GM18511 (cell line): ENCODE measurements around the gene CSRP1.

Experiments used
- ATAC-seq: cut with Tn5 transposase; IDR thresholded peaks from one replicate; pipeline ENCODE4 v1.9.1; 2021; ENCODE audit warnings: mild to moderate bottlenecking, moderate library complexity; ENCODE audit not compliant: unreplicated experiment

The CSRP1 gene

DNA sequence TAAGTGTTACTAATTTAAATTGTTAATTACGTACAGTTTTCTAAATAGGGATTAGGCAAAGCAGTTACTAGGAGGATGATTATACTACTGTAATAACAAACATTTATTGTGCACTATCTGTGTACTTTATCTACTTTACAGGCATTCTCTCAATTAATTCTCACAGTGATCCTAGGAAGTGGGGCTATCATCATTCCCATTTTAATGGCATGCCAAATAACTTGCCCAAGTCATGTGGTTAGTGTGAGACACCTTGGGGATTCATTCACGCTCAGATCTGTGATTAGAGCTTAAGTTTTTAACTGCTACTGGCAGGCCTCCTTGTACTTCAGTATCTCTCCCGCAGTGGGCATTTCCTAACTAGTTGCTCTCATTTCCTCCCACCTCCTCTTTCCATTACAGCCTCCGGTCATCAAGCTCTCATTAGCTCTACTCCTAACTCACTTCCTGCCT is 49.4 kb downstream of the CSRP1 start:
- no peak for ATAC-seq

DNA sequence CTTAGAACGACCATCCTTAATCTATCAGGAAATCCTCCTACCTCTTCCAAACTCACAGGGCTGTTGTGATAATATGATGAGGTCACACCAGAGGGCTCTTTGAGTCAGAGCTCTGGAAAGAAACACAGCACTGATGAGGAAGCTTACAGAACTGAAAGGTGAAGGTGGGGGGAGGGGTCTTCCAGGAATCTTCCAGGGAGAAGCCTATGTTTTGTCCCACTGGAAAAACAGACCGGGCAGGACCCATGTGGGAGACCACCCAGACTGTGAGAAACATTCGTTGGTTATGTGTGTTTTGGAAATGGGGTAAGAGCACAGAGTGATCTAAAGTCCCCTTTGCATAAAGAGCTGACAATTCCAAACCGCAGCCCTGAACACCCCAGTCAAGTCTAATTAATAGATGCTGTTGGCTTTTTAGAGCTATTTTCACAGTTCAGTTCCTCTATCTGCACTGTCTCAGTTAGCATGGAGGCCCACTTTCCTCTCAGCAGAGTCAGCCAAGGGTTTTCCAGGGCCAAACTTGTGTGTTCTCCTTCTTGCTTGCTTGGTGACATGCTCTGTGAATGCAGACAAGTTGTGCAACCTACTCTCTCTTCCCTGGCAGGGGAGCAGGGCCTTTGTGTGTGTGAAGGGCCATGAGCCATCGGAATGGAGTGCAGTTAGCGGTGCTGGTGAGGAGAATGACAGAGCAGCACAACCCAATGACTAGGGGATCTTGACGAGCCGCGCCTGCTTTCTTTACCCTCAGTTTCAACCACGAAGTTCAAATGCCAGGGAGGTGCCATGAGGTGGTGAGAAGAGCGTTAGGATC is 50.2 kb downstream of the CSRP1 start:
- ATAC-seq, result peak; percentile 45

DNA sequence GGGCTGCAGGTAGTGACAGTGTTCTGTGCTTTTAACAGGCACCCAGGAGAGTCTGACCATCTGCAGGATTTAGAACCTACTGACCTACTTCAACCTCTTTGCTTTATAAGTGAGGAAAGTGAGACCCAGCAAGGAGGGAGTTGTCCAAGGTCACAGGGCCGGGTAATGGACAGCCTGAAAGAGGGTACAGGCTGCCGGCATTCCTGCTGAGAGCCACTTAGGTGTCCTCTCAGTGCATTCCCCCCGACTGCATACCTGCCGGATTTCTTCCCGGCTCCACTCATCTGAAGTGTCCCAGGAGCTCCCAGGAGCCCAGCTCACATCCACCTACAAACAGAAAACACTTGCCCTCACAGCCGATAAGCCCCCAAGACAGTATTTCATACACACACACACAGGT is 51.8 kb downstream of the CSRP1 start:
- ATAC-seq, result no peak

DNA sequence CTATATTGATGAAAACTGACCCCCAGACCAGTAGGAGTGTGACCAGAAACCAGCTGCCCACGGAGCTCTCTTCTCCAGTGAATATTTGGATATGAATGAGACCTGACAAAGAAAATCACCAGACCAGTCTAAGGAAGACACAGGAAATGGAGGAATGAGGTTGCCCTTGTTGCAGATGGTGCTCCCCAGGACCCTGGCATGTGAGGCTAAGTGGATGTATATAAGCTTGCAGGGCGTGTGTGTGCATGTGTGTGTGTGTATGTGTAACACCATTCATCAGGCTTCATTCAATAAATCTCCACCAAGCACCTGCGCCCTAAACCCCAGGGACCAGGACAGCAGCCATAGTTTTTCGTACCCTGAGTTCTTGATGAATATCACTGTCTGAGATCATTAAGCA is 52.3 kb downstream of the CSRP1 start:
- ATAC-seq, result no peak

DNA sequence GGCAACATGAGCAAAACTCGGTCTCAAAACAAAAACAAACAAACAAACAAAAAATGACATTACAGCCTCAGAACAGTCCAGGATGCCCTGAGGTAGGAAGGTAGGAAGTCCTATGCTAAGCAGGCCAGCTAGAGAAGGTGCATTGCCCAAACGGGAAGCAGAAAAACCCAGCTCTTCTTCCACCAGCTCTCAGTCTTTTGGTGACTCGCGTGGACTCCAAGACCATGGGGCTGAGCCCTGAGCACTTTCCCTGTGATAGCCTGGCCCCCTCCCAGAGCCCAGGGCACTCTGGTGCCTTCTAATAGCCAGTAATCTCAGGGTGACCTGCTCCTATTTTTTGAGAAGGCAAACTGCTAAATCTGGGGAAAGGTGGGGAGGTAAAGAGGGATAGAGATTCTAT is 54.1 kb downstream of the CSRP1 start:
- ATAC-seq, result no peak

DNA sequence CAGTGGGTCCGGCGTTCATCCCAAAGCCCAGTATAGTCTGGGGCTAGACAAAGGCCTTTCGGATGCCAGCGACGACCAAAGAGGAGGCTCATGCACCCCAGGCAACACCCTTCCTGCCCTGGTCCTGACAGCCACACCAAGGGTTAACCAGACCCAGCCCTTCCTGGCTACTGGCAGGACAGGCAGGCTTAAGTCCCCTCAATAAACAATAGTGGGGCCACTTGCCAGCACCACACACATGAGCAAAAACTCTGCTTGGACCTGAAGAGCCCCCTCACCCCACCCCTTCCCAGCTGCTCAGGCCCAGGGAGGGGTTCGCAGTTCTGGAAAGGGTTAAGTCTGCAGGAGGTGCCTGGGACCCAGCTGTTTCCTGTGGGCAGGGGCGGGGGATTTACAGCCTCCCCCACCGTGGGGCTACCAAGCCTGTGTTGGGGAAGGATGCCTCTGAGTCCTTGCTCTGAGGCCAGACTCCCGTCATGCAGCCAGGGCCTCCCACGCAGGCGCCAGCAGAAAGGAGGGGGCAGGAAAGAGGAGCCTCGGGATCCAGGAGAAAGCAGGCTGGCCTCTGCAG is 56.1 kb downstream of the CSRP1 start:
- peak; percentile 43 for ATAC-seq

DNA sequence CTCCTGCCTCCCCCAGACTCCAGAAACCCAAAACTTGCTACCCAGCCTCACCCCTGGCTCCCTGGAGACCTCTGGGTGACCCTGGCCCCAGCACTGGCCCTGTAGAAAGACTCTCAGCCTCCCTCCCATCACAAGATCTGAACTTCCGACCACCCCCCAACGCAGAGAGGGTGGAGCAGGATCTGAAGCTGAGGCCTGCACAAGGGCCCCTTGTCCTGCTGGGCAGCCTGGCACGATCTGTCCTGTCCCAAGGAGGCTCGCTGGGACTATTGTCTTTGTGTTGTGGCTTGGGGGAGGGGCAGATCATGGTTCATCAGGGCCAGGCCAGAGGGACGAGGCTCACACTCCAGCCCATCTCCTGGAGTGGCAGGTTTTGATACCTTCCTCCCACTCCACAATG is 57.9 kb downstream of the CSRP1 start:
- ATAC-seq, result no peak

DNA sequence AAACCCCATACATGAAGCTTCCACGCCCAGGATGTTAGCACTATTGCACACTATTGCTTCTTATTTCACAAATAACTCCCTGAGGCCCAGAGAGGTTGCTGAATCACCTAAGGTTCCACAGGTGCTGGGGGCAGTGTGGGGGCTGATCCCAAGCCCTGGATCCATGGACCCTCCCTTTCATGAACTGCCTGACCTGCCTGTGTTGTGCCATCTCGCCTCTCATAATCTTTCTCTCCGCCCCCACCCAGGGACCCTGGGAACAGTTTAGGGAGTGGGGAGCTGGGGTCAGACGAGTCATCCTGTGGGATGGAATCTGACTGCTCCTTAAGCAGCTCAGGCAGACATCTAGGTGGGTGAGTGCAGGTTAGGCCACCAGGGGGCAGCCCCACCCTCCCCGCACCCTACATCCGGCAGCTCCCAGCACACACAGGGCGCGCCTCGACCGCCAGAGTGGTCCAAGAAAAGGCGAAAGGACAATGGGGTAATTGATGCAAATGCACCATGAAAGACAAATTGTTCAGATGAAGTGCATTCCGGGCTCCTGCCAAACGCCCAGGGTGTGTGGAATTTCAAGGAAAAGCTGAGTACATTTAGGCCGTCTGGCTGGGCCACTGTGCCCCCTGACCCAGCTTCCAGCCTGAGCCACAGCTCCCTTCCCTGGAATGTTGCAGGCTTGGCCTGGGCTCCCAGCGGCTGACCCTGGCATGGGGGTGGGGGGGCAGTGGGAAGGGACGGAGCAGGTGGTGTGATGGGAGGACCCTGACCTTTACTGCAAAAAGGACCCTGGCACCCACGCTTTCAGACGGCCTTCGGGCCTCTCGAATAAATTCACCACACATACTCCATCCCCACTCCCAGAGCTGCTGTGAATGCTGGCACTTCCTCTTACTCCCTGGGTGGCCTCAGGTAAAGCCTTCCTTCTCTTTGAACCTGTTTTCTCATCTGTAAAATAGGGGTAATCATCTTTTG is 58.7 kb downstream of the CSRP1 start:
- ATAC-seq, result peak; percentile 82

DNA sequence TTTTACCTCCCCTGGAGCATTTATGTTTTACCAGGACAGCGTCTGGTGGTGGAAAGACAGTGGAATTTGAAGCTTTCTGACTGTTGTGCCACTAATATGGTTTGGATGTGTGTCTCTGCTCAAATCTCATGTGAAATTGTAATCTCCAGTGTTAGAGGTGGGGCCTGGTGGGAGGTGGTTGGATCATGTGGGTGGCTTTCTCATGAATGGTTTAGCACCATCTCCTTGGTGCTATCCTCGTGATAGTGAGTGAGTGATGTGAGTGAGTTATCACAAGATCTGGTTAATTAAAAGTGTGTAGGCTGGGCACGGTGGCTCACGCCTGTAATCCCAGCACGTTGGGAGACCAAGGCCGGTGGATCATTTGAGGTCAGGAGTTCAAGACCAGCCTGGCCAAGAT is 61.6 kb downstream of the CSRP1 start:
- ATAC-seq, result no peak

DNA sequence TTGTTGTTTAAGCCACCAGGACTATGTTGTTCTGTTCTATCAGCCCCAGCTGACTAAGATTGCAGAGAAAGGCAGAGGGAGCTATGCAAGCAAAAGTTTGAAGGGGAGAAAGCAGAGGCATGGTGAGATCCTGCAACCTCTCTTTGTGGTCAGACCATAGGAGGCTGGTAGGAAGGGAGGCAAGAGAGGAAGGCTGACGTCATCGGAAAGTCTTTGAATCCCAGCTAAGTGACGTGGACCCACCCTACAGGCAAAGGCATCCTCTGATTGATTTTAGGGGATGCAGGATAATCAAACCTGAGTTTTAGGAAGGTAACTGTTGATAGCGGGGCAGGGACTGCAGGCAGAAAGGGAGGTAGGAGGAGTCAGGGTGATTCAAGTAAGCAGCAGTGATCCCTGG is 62.1 kb downstream of the CSRP1 start:
- no peak for ATAC-seq

DNA sequence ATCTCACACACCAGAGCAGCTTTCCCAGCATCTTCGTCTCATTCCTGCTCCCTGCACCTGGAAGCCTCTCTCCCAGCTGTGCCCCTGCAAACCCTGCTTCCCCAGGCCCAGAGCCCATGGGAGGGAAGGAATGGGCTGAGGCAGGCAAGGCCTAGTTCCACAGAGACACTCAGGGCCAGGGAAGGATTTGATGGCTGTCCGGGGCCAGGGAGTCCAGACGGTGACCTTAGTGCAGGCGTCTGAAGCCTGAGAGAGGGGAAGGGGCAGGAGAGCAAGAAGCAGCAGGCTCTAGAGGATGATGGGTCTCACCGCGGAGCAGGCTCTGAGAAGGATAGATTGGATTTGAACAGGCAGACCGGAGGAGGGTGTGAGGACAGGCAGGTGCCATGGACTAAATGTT is 63.2 kb downstream of the CSRP1 start:
- no peak for ATAC-seq

DNA sequence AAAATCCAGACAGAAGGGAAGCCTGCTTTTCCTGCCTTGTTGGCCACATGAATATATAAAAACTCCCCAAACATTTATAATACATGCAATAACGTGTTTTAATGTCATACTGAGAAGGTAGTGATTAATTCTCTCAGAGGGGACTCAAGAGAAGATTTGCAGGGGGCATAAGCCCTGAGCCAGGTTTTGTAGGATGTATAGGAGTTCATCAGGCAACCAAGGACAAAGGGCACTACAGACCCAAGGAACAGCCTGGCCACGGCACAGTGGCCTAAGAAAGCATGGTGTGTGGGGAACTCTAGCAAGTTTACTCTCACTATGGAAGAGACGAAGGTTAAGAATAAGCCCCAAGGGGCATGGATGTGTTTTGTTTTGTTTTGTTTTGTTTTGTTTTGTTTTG is 70.0 kb downstream of the CSRP1 start:
- ATAC-seq, result no peak

DNA sequence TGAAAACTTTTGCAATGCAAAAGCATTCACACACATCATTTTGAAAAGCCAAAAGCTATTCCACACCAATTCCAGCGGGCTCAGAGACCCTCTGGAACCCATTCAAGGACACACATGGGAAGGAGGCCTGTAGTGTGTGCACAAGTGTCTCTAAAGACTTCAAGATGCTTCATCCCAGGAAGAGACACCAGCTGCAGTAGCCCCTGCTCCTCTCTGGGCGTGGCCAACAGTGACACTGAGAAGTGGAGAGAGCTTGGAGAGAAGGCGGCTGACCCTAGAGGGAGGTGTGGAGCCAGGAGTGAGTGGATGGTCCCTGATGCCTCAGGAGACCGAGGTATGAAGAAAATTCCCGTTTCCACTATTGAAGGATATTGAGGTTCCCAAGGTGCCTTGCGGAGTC is 70.5 kb downstream of the CSRP1 start:
- no peak for ATAC-seq

DNA sequence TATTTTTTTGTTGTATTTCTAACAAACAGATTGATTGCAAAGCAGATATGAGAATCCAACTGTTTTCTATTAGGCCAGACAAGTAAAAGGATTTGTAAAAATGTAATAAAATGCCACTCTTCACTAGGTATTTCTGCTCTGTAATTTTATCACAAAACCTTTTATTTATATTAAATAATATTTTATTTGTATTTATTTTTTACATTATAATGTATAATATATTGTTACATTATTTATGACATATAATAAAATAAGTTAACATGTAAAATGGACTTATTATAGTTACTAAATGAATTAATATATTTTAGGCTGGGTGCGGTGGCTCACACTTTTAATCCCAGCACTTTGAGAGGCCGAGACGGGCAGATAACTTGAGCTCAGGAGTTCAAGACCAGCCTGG is 72.7 kb downstream of the CSRP1 start:
- ATAC-seq, result no peak

DNA sequence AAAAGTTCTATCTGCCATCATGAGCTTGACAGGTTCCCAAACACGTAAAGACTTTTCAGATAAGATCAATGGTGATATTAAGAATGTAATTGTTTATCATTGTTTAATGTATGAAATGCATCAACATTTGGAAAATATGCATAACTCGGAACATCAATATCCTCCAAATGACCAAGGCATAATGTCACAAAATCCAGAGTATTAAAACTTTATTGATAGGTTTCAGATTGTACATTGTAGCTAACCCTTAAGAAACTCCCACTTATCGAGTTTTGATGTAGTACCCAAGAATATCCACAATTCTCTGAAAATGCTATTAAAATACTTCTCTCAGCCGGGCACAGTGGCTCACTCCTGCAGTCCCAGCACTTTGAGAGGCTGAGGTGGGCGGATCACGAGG is 73.3 kb downstream of the CSRP1 start:
- no peak for ATAC-seq
